Fibroblast of pulmonary artery (primary cell): Measurements from ENCODE around the gene ZNF407.

ENCODE experiments used
- DNase-seq: peaks from one replicate; pipeline ENCODE4 v3.0.0-alpha.2; 2010; ENCODE audit warnings: low read depth
- H3K4me3 ChIP-seq: replicated peaks from 2 replicates; pipeline ENCODE4 v1.5.1; 2011; ENCODE audit warnings: low read depth, mild to moderate bottlenecking, control low read depth, low read length, moderate library complexity
- TF ChIP-seq, protein P1 (sequence below): IDR thresholded peaks from 2 replicates; pipeline ENCODE4 v1.5.1; 2011; ENCODE audit warnings: mild to moderate bottlenecking, control low read depth, low read length, inconsistent platforms; ENCODE audit errors: missing control alignments

ZNF407 gene

DNA sequence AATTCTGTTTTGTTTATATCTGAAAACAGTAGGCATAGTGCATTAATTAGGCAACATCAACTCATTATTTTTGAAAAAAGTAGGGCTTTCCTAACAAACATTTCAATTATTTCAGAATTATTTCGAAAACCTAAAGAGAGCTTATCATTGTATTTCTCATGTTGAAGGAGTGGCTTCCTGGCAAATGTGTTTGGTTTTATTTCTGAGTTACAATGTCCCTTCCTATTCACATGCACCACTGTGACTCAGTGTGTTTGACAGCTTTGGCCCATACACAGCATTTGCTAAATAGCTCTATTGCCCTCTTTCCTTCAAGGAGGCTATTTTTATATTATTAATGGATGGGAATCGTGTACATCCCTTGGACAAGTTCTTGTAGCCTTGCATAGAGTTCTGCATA, 405.4 kb downstream of the ZNF407 start:
- TF ChIP-seq, protein P1, sequence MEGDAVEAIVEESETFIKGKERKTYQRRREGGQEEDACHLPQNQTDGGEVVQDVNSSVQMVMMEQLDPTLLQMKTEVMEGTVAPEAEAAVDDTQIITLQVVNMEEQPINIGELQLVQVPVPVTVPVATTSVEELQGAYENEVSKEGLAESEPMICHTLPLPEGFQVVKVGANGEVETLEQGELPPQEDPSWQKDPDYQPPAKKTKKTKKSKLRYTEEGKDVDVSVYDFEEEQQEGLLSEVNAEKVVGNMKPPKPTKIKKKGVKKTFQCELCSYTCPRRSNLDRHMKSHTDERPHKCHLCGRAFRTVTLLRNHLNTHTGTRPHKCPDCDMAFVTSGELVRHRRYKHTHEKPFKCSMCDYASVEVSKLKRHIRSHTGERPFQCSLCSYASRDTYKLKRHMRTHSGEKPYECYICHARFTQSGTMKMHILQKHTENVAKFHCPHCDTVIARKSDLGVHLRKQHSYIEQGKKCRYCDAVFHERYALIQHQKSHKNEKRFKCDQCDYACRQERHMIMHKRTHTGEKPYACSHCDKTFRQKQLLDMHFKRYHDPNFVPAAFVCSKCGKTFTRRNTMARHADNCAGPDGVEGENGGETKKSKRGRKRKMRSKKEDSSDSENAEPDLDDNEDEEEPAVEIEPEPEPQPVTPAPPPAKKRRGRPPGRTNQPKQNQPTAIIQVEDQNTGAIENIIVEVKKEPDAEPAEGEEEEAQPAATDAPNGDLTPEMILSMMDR, result no peak
- peak; percentile 68 for DNase-seq
- no peak overlapping the region for H3K4me3 ChIP-seq

DNA sequence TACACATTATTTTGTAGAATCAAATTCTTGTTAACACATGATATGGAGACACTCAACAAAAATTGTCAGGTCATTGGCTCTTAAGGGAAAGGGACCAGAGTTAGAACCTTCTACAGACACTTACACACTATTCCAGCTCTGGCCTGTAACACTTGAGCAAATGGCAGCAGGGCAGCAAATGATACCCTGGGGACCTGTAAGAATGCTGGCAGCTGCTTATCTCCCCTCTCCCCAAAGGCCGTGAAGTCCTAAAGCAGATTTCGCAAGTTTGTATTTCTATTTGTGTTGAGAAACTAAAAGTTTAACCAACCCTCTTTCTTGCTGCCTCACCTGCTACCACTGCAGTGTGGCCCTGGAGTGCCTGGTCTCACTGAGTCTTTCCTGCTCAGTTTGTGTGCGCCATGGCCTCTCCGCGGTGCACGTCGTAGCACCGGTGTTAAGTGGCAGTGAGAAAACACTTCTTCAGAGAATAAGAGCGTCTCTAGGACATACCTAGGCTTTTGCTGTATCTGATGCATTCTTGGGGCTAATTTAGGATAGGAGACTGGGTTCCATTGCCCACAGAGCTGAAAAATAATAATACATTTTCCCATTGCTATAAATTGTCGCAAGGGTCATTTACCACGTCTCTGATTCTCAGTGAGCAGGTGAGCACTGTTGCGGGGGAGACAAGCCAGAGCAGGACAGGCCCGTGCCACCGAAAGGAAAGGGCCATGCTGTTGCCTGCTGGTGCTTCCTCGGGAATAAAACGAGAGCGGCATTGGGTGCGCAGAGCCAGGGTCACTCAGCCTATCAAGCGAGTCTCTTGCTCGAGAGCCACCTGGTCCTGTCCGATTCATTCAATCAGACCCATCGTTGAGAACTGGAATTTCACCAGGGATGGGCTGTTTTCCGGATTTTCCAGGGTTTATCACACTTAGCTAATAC, 406.4 kb downstream of the ZNF407 start:
- TF ChIP-seq, protein P1, result no peak
- peak; percentile 58 for DNase-seq

DNA sequence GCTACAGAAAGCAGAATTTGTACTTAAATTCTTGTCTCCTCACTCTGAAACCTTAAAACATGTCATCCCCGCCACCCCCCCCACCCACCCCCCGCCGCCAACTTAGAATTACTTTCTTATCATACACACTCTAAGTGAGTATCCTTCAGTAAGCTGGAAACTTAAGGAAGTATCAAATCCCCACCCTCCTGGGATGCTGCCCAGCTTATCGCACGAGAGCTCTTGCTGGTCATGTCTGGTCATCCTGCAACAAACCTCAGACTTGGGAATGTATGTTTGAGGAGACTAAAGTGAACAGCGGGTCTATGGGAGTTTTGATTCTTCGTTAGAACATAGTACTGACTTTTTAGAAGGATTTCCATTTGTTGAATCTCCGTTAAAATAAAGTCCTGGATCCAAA, 408.0 kb downstream of the ZNF407 start:
- peak overlapping the region; percentile 17 for H3K4me3 ChIP-seq
- TF ChIP-seq, protein P1, result no peak
- DNase-seq, result peak; percentile 58

More for the DNA sequence above, 406.4 kb downstream of the ZNF407 start:
- H3K4me3 ChIP-seq, result no peak overlapping the region

DNA sequence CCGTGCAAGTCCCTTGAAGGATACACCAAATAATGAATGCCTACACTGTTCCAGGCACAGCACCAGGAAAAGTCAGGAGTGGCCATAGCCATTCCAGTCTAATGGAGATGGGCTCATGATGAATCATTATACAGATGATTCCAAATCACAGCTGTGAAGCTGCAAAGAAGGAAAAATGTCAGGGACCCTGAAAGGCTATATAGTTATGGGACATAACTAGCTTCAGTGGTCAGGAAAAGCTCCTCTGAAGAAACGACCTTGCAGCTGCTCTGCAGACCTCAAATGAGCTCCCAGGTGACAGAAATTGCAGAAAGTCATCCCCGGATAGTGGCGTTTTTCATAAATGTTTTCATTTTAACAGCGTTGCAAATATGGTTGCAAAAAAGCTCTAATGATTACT, 410.5 kb downstream of the ZNF407 start:
- no peak overlapping the region for H3K4me3 ChIP-seq
- TF ChIP-seq, protein P1, result no peak
- DNase-seq, result no peak

DNA sequence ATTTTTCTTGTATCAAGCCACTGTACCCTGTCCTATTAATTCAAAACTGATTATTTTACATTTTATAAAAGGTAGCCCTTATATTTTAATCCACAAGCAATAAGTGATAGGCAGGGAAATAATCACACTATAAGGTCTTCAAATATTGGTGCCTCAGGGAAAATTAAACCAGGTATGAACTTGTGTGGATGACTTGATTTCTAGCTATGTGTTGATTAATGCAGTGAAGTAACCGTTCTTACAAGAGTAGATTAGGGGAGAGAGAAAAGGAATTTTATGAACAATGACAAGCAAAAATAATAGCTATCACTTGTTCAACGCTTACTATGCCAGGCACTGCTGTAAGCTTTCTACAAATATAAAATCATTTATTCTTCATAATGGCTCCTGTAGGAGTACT, 411.6 kb downstream of the ZNF407 start:
- TF ChIP-seq, protein P1, result no peak
- H3K4me3 ChIP-seq, result no peak overlapping the region
- DNase-seq, result no peak

DNA sequence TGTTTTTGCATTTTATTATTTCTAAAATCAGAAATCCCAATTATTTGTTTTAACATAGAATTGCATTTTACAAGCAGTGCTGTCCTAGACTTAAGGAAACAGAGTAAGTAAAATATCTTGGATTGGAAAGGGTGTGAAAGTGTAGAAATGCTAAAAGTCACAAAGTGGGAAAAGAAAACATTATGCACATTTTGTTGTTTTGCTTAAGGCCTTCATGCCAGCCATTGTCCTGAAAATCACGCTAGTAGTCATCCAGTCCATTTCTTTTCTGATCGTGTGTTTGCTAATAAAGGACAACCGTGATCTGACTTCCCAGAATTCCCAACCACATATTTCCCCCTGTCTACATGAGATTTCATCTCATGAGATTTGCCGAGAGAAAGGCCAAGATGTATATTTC, 412.2 kb downstream of the ZNF407 start:
- TF ChIP-seq, protein P1, result no peak
- no peak overlapping the region for H3K4me3 ChIP-seq
- no peak for DNase-seq

DNA sequence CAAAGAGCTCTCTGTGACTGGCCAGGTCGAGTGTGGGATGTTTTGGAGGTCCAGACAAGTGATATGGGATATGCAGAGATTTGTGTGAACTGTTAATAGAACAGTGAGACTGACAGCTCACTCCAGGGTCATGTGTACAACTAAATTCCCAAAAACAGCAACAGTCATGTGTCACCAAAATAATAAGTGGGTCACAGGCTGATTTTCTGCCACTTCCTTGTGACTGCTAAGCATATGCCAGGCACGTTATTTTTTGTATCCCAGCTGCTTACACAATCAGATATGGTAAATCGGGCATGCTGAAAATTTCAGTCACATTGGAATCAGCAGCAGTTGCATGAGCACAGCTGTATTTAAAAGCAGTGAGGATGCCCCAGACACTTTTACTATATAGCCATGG, 412.6 kb downstream of the ZNF407 start:
- no peak for DNase-seq
- no peak overlapping the region for H3K4me3 ChIP-seq
- TF ChIP-seq, protein P1, result no peak
